Measurements from ENCODE around the gene OOSP4A.
"Not testable (repeated sequence)": the region's sequence is repeated elsewhere in the genome, so short reads cannot be mapped to it uniquely, and the experiment has no call there.

The OOSP4A gene

GRCh38 chr11:59981106-59981770, 17.4 kb downstream of the OOSP4A start:
- DNase-seq = no peak

- DNase-seq = not testable (repeated sequence)
Measured at GRCh38 chr11:59982037-59982436, 18.2 kb downstream of the OOSP4A start.

DNA sequence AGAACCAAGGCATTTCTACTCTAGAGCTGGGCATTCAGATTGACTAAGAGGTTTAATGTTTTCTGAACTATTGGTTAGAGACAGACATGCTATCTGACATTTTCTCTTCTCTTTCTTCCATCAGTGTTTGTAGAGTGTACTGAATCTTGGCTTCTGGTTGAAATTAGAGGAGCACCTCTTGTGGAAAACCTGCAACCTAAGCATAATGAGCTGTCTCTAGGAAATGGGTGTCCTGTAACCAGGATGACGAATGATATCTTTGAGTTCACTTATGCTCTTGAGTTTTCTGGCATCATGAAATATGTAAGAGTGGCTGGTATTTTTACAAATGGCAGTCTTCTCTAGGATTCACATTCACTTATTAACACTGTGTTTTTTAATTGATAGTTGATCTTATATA, 19.4 kb downstream of the OOSP4A start:
- no peak for DNase-seq

GRCh38 chr11:59984368-59984767, 20.5 kb downstream of the OOSP4A start:
- no peak for DNase-seq

GRCh38 chr11:59990421-59990820, 26.6 kb downstream of the OOSP4A start:
- DNase-seq = no peak

GRCh38 chr11:59992425-59992824, 28.6 kb downstream of the OOSP4A start:
- DNase-seq = no peak

- DNase-seq = no peak
Measured at GRCh38 chr11:59997800-59998199, 34.0 kb downstream of the OOSP4A start.

DNA sequence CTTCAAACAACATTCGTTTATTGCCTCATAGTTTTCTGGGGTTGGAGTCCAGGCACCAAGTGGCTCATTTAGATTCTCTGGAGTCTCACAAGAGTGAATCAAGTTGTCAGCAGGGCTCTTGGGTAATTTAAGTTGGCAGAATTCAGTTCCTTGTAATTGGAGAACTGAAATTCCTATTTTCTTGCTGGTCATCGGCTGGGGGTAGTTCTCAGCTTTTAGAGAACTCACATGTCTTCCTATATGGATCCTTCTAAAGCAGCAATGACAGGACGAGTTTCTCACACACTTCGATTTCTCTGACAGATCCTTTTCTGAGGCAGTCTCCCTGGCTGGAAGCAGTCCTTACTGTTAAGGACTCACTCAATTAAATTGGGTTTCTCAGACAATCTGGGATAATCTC, 35.9 kb downstream of the OOSP4A start:
- DNase-seq = no peak

DNA sequence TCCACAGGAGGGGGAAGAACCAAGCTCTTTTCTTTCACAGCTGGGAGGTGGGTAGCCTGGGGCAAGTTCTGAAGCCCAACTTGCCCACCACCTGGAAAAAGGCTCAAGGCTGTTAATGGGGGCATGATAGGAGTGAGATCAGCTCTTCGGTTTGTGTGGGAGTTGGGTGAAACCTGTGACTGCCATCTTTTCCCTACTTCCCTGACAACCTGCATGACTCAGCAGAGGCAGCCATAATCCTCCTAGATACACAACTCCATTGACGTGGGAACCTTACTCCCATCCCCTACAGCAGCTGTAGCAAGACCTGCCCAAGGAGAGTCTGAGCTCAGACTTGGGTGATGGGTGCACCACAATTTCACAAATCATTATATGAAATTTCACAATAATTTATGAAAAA, 39.9 kb downstream of the OOSP4A start:
- no peak for DNase-seq

GRCh38 chr11:60005360-60005759, 41.5 kb downstream of the OOSP4A start:
- DNase-seq = no peak

DNA sequence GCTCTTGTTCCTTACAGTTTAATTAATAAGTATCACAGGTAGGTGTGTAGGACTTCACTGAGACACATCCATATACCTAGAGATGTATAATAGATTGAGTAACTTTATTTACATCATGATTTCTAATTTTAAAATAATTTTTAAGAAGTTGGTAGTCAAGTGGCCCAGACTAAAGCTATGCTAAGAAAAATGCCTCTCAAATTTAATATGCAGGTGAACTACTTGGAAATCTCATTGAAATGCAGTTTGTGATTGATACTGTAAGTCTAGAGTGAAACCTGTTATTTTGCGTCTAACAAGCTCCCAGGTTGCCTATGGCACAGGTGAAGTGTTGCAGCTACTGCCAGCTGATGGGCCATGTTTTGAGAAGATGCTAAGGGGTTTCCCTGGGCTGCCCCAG, 53.0 kb downstream of the OOSP4A start, which contains the start of gene OOSP4B:
Gene OOSP4B (plus strand): TSS at position 301 of the 400 bp plus-strand sequence.
- DNase-seq = no peak

DNA sequence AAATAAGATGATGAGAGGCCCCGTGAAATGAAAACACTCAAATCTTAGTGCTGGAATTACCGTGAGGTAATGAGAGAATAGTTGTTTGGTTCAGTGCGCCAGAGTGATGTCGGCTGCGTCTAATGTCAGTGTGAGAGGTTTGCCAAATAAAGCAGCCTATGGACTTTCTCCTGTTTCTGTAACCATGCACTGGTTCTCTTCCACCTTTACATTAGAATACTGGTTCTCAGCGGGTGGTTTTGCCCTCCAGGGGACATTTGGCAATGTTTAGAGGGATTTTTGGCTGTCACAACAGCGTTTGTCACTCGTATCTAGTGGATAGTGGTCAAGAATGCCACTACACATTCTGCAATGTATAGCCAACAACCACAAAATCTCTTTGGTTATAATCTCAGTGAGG, 54.2 kb downstream of the OOSP4A start:
- no peak for DNase-seq
